OCI-LY7 (cell line): ENCODE data around the gene IPPK.

ENCODE experiments used
- EZH2phosphoT487 ChIP-seq: fragments of 200-600 bp; sonication (generic); IDR thresholded peaks from 2 replicates; pipeline ENCODE4 v1.6.1; 2018; ENCODE audit warnings: low read depth, borderline replicate concordance, mild to moderate bottlenecking, mixed run types, antibody characterized with exemption, low read length, moderate library complexity, mixed read lengths
- TF ChIP-seq, protein P1 (sequence below): fragments of 200-600 bp; sonication (generic); conservative IDR thresholded peaks from 2 replicates; pipeline ENCODE4 v1.5.1; 2014; ENCODE audit warnings: mild to moderate bottlenecking, antibody characterized with exemption, low read length, moderate library complexity, mixed read lengths

DNA sequence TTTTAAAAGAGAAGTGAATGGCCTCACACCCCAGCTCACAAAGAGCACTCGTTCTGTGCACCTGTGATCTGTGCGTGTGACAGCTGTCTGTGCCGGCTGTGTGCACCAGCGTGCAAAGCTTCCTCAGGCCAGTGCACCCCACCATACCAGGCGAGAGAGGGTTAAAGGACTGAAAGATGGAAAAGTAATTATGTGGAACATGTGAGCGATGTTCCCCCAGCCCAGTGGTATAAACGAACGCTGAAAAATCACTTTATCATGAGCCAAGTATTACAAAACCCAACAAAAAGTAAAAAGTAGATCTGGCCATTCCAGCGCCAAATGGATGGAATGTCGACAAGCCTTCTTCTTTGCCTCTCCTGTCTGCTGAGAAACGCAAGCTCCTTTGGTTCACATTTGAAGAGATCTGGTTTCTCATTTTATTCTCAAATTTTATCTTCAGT is 53.7 kb downstream of the IPPK start:
- TF ChIP-seq, protein P1, sequence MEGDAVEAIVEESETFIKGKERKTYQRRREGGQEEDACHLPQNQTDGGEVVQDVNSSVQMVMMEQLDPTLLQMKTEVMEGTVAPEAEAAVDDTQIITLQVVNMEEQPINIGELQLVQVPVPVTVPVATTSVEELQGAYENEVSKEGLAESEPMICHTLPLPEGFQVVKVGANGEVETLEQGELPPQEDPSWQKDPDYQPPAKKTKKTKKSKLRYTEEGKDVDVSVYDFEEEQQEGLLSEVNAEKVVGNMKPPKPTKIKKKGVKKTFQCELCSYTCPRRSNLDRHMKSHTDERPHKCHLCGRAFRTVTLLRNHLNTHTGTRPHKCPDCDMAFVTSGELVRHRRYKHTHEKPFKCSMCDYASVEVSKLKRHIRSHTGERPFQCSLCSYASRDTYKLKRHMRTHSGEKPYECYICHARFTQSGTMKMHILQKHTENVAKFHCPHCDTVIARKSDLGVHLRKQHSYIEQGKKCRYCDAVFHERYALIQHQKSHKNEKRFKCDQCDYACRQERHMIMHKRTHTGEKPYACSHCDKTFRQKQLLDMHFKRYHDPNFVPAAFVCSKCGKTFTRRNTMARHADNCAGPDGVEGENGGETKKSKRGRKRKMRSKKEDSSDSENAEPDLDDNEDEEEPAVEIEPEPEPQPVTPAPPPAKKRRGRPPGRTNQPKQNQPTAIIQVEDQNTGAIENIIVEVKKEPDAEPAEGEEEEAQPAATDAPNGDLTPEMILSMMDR, result no peak
- TF ChIP-seq EZH2phosphoT487, result no peak
